Large intestine (tissue), 3 donors: ENCODE measurements around the gene LYZL1. TPM values are rescaled to one million over a fixed set of nuclear protein-coding genes. Genes with fewer than 3 reads are reported as not detected.
A peak's percentile ranks its signal among the peaks of the same experiment; 100 is the strongest.

Experiments
- DNase-seq, 2 donors: peaks; one replicate each; pipeline versions ENCODE4 v3.0.0 to v3.0.0-alpha.2; 2013
- H3K27ac ChIP-seq: one replicate; pipeline ENCODE4 v1.5.1; 2013; ENCODE audit warnings: low read length
- H3K27me3 ChIP-seq: 2 replicates; pipeline ENCODE4 v1.6.1; 2013; ENCODE audit warnings: low read length; ENCODE audit not compliant: control insufficient read depth, insufficient read depth
- H3K36me3 ChIP-seq: 2 replicates; pipeline ENCODE4 v1.6.1; 2013; ENCODE audit warnings: low read length; ENCODE audit not compliant: control insufficient read depth, insufficient read depth
- H3K4me1 ChIP-seq: one replicate; pipeline ENCODE4 v1.6.1; 2013; ENCODE audit warnings: low read length; ENCODE audit not compliant: control insufficient read depth, insufficient read depth
- H3K4me3 ChIP-seq: one replicate; pipeline ENCODE4 v1.5.1; 2013; ENCODE audit warnings: low read length
- H3K9me3 ChIP-seq: one replicate; pipeline ENCODE4 v1.6.1; 2013; ENCODE audit warnings: mild to moderate bottlenecking, low read depth, low read length, moderate library complexity; ENCODE audit not compliant: control insufficient read depth
- WGBS: methylation state at CpG from one replicate; pipeline ENCODE4 v1.1.5; 2013; ENCODE audit warnings: low lambda C conversion rate; ENCODE audit not compliant: insufficient coverage; 5-methylcytosine and 5-hydroxymethylcytosine counted together
- polyA plus RNA-seq: library from polyadenylated mRNA; unstranded; fragments of 120-200 nt; gene quantifications from one replicate; pipeline ENCODE4 v1.2.1, GENCODE V29; 2013

Gene LYZL1
- polyA plus RNA-seq, 1 donor, result not detected

DNA sequence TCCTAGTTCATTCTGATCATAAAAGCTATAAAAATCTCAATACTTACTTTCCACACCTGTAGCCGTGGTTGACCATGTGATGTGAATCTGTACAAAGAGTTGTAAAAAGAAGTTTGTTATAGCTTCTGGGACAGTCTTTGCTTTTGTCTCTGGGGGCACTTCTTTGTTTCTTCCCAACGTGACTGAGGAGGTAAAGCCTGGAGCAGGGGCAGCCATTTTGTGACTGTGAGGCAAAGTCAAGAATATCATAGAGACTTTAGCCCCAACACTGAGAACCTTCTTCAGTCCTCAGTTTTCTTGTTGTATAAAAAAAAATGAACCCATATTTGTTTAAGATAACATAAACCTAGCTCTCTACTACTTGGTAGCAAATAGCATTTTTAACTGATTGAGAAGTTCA, 29.4 kb upstream of the LYZL1 start:
- no peaks in the 10 kb centered on the region for H3K9me3 ChIP-seq
- H3K4me1 ChIP-seq, result peaks cover 2% of the 10 kb centered on the region
- no peak for DNase-seq
- no peak overlapping the region for H3K4me3 ChIP-seq
- no CpG with 5 or more reads among the region's 2 CpGs for WGBS
- H3K27me3 ChIP-seq, result peaks cover 7% of the 10 kb centered on the region
- H3K27ac ChIP-seq, result no peak overlapping the region
- no peaks in the 10 kb centered on the region for H3K36me3 ChIP-seq

DNA sequence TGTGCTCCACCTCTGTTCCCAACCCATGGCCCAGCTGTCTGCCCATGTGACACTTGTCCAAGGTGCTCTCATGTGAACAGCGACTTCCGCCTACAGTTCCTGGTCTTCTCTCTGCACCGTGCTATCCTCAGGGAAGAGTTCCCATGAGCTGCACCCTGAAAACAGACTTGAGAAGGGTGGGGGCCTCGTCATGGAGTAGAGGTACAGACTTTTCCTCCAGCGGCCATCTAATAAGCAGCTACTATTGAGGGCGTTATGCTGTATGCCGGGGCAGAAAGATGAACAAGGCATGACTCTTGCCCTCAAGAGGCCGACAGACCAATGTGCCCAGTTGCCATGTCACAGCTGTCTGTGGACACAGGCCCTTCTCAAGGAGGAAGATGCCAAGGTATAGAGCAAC, 25.4 kb upstream of the LYZL1 start:
- Histone ChIP-seq H3K27ac (no peak overlapping the region), H3K9me3 (no peaks in the 10 kb centered on the region), H3K36me3 (no peaks in the 10 kb centered on the region), H3K4me3 (no peak overlapping the region), H3K4me1 (no peaks in the 10 kb centered on the region), H3K27me3 (peaks cover 5% of the 10 kb centered on the region)
- WGBS, result no CpG with 5 or more reads among the region's 8 CpGs
- DNase-seq, result no peak

DNA sequence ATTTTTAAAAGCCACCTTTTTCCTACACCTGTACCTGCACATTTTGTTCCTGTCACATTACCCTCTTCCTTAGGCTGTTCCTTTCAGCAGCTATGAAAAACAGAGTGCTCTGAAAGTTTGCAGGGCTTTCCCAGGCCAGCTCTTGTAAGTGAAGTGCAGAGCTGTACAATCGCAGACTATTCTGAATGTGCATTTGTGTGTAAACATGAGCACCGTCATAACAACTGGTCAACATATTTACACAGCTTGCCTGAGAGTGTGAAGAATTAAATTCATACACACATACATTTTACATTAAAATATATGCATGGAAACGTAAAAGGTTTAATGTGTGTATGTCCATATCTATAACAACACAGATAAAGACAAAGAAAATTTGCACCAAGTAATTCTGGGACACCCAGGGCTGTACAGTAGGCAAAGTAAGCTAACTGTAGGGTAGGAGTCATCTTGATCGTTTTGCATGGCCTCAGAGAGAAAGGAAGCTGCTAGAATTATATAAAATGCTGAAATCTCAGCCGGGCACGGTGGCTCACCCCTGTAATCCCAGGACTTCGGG, 23.6 kb upstream of the LYZL1 start:
- no CpG with 5 or more reads among the region's 7 CpGs for WGBS
- peaks cover 5% of the 10 kb centered on the region for H3K27me3 ChIP-seq

DNA sequence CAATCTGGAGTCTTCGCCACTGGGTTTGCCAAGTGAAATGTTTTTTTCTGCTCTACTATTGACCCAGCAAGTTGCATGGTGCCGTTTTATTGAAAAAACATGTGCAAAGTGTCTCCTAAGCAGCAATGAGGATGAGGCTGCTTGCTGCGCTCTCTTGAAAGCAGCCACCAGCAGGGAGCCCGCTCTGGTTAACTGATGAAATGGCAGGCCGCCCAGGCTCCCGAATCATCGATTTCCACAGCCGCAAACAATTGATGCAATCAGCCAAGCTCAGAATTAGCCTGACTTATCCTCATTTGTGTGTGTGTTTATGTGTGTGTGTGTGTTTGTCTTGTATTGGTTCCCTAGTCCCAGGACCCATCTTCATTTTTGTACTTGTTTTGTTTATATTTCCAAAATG, 22.2 kb upstream of the LYZL1 start:
- WGBS, result no CpG with 5 or more reads among the region's 8 CpGs
- DNase-seq, result no peak
- H3K4me1 ChIP-seq, result no peaks in the 10 kb centered on the region

More for the DNA sequence above, 23.6 kb upstream of the LYZL1 start:
- Histone ChIP-seq H3K9me3 (no peaks in the 10 kb centered on the region), H3K4me1 (no peaks in the 10 kb centered on the region), H3K36me3 (no peaks in the 10 kb centered on the region), H3K4me3 (no peak overlapping the region), H3K27ac (no peak overlapping the region)
- no peak for DNase-seq

DNA sequence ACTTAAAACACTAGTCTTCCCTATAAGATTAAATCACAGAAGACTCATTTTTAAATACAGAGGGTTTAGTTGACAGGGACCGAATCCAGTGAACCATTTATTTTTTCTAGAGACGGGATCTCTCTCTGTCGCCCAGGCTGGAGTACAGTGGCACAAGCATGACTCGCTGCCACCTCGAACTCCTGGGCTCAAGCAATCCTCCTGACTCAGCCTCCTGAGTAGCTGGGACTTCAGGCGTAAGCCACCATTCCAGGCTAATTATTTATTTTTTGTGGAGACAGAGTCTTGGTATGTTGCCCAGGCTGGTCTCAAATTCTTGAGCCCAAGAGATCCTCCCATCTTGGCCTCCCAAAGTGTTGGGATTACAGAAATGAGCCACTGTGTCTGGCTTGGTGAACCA, 20.9 kb upstream of the LYZL1 start:
- no peaks in the 10 kb centered on the region for H3K4me1 ChIP-seq
- no peaks in the 10 kb centered on the region for H3K9me3 ChIP-seq
- H3K27me3 ChIP-seq, result no peaks in the 10 kb centered on the region
- no peaks in the 10 kb centered on the region for H3K36me3 ChIP-seq
- DNase-seq, result no peak
- no CpG with 5 or more reads among the region's 6 CpGs for WGBS
- no peak overlapping the region for H3K4me3 ChIP-seq
- H3K27ac ChIP-seq, result no peak overlapping the region

More for the DNA sequence above, 22.2 kb upstream of the LYZL1 start:
- no peak overlapping the region for H3K27ac ChIP-seq
- no peaks in the 10 kb centered on the region for H3K36me3 ChIP-seq
- H3K9me3 ChIP-seq, result no peaks in the 10 kb centered on the region
- H3K27me3 ChIP-seq, result peaks cover 5% of the 10 kb centered on the region
- H3K4me3 ChIP-seq, result no peak overlapping the region

DNA sequence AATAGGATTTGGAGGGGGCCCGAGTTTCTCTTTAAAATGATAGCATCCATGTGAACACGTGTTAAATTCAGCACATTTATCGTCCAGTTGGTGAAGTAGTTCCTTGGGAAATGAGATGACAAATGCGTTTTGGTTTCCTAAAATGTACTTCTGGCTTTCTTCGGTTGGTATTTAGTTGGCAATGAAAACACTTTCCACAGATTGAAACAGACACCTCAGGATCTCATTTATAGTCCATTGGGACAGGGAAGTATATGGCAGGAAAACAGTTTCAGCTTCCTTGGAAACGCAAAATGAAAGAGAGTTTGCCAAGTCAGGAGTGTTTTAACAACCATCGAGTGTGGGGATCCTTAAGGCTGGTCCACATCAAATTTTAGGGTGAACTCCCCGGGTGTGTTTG, 19.4 kb upstream of the LYZL1 start:
- no peak for DNase-seq
- no peak overlapping the region for H3K4me3 ChIP-seq
- H3K27me3 ChIP-seq, result no peaks in the 10 kb centered on the region
- 95% methylated on average over 4 of the region's 8 CpGs for WGBS
- H3K36me3 ChIP-seq, result no peaks in the 10 kb centered on the region
- no peaks in the 10 kb centered on the region for H3K9me3 ChIP-seq
- no peak overlapping the region for H3K27ac ChIP-seq
- no peaks in the 10 kb centered on the region for H3K4me1 ChIP-seq

DNA sequence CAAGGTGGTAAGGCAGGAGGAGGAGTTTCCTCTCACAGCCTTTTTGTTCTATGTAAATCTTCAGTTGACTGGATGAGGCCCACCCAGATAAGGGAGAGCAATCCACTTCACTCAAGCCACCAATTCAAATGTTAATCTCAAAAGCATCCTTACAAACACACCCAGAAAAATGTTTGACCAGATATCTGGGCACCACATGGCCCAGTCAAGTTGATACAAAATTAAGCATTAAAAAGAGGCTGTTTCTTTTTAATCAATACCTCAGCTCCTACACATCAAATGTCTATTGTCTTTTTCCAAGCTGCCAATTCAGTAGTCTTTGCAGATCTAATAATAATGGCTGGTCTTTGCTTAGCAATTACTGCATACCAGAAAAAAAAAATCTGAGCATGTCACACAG, 18.0 kb upstream of the LYZL1 start:
- DNase-seq, result no peak
- H3K4me1 ChIP-seq, result no peaks in the 10 kb centered on the region
- no peak overlapping the region for H3K27ac ChIP-seq
- no peaks in the 10 kb centered on the region for H3K36me3 ChIP-seq
- H3K4me3 ChIP-seq, result no peak overlapping the region
- H3K27me3 ChIP-seq, result no peaks in the 10 kb centered on the region
- H3K9me3 ChIP-seq, result no peaks in the 10 kb centered on the region

DNA sequence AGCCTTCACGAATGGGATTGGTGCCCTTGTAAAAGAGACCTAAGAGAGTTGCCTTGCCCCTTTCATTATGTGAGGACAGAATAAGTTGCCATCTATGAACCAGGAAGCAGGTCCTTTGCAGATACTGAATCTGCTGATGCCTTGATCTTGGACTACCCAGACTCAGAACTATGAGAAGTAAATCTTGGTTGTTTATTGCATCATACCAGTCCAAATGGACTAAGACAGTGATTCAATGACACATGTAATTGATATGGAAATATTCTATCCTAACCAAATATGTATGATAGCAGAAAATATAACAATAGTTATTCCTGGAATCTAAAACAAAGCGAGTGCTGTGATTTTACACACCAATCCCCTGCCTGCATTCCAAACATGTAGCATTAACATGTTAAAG, 17.0 kb upstream of the LYZL1 start:
- Histone ChIP-seq H3K27ac (no peak overlapping the region), H3K4me3 (no peak overlapping the region), H3K27me3 (no peaks in the 10 kb centered on the region), H3K36me3 (no peaks in the 10 kb centered on the region), H3K9me3 (no peaks in the 10 kb centered on the region), H3K4me1 (peaks cover 2% of the 10 kb centered on the region)
- no peak for DNase-seq
- no CpG with 5 or more reads among the region's 2 CpGs for WGBS

DNA sequence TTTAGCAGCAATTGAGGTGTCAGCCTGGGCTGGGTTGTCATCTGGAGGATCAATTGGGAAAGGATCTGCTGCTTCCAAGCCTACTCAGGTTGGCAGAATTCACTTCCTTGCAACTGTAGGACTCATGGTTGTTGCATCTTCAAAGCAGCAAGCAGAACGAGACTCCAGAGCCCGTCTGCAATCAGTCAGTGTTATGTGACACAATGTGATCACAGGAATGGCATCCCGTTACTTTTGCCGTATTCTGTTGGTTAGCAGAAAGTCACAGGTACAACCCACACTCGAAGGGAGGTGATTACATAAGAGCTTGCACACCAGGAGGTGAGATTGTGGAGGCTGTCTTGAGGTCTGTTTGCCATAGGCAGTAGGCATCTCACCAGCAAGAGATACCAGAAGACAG, 15.4 kb upstream of the LYZL1 start:
- Histone ChIP-seq H3K9me3 (no peaks in the 10 kb centered on the region), H3K4me1 (peaks cover 2% of the 10 kb centered on the region), H3K27ac (no peak overlapping the region), H3K36me3 (no peaks in the 10 kb centered on the region), H3K4me3 (no peak overlapping the region), H3K27me3 (no peaks in the 10 kb centered on the region)
- WGBS, result no CpG with 5 or more reads among the region's 5 CpGs
- DNase-seq, result no peak

DNA sequence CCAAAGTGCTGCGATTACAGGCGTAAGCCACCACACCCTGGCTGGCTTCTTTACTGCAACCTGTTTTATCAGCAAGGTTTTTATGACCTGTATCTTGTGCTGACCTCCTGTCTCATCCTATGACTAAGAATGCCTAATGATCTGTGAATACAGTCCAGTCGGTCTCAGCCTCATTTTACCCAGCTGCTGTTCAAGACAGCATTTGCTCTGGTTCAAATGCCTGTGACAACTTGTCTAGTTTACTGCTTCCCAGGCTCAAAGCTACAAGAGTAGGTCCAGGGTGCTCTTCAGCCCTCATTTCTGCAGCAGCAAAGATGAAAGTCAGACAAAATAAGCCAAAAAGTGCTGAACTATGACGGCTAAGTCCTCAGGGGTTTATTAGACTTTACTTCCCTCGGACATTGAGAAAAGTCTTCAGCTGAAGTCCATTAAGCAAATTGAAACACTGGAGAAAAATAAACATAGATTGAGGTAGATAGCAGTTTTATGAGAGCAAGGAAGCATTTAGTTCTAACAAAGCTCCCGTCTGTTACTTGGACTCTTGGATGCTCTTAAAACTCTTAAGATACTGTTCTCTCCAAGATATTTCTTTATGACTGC, 12.5 kb upstream of the LYZL1 start:
- Histone ChIP-seq H3K4me1 (peaks cover 2% of the 10 kb centered on the region), H3K27me3 (no peaks in the 10 kb centered on the region), H3K36me3 (no peaks in the 10 kb centered on the region), H3K9me3 (no peaks in the 10 kb centered on the region), H3K4me3 (no peak overlapping the region), H3K27ac (peak overlapping the region; percentile 39)
- WGBS, result 0% methylated on average over 2 of the region's 6 CpGs
- peak; percentile 22 to 39 for DNase-seq

DNA sequence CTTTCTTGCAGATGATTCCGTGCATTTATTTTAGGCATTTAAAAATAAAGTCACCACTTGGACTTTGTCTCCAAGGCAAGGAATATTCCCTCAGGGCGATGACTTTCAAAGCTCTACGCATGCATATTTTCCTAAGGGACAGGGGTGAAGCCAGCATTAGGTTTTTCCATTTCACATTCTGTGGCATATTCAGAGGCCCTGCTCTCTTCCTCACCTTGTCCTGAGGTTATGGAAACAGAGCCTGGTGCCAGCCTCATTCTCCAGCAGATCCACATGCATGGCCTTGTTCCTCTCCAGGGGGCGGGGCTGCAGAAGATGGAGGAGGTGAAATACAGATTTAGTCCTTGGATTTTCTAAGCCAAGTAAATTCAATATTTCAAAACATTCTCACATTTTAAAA, 11.6 kb upstream of the LYZL1 start:
- Histone ChIP-seq H3K4me1 (peaks cover 2% of the 10 kb centered on the region), H3K9me3 (no peaks in the 10 kb centered on the region), H3K27me3 (no peaks in the 10 kb centered on the region), H3K27ac (no peak overlapping the region), H3K4me3 (no peak overlapping the region), H3K36me3 (no peaks in the 10 kb centered on the region)
- no peak for DNase-seq
- WGBS, result no CpG with 5 or more reads among the region's 4 CpGs
